Neural progenitor cell (in vitro differentiated cells): Measurements from ENCODE around the gene ASB17.

Experiments used
- EZH2 ChIP-seq: fragments of 200-600 bp; sonication (generic); IDR thresholded peaks from 2 replicates; pipeline ENCODE4 v1.6.1; 2017; ENCODE audit warnings: antibody characterized with exemption, mild to moderate bottlenecking, moderate library complexity
- TF ChIP-seq, protein P1 (sequence below): fragments of 200-600 bp; sonication (generic); IDR thresholded peaks from 2 replicates; pipeline ENCODE4 v1.5.1; 2017; ENCODE audit warnings: antibody characterized with exemption, mild to moderate bottlenecking

DNA sequence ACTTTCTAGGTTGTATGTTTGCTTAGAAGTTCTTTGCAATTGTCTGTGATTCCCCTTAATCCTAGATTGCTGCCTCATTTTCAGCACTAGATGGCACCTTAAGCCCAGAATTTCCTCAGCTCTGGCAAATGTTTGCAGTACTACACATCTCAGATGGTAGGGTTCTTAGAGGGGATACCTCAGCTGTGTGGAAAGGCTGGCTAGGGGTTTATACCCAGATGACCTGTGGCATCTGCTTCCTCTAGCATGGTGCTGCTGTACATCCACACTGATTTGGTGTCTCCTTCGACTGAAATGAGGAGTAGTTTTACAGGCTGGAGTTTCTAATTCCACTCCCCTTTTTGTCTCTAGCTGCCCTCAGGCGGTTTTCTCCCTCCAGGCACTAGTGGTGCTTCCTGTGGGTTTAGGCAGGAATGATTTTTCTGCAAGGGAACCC lies 23.5 kb downstream of the ASB17 start:
- TF ChIP-seq, protein P1, sequence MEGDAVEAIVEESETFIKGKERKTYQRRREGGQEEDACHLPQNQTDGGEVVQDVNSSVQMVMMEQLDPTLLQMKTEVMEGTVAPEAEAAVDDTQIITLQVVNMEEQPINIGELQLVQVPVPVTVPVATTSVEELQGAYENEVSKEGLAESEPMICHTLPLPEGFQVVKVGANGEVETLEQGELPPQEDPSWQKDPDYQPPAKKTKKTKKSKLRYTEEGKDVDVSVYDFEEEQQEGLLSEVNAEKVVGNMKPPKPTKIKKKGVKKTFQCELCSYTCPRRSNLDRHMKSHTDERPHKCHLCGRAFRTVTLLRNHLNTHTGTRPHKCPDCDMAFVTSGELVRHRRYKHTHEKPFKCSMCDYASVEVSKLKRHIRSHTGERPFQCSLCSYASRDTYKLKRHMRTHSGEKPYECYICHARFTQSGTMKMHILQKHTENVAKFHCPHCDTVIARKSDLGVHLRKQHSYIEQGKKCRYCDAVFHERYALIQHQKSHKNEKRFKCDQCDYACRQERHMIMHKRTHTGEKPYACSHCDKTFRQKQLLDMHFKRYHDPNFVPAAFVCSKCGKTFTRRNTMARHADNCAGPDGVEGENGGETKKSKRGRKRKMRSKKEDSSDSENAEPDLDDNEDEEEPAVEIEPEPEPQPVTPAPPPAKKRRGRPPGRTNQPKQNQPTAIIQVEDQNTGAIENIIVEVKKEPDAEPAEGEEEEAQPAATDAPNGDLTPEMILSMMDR = peak; percentile 71
- no peak for TF ChIP-seq EZH2
